ENCODE results near the gene BBS4. TPM values are rescaled to one million over a fixed set of nuclear protein-coding genes. Genes with fewer than 3 reads are reported as not detected.

Gene BBS4
- total RNA-seq, 1 donor from 2014 or later, result 17.7 TPM

- Histone ChIP-seq H3K36me3 (ENCODE audit: insufficient read depth, low read length) (no peaks in the 10 kb centered on the region), H3K9me3 (ENCODE audit: insufficient read depth, low read depth, low read length) (no peaks in the 10 kb centered on the region), H2AFZ (ENCODE audit: low read depth, low read length) (no peak overlapping the region), H3K27ac (ENCODE audit: low read depth, low read length) (no peak overlapping the region), H4K20me1 (ENCODE audit: insufficient read depth, low read length) (no peaks in the 10 kb centered on the region), H3K27me3 (ENCODE audit: insufficient read depth, low read length) (peaks cover 19% of the 10 kb centered on the region), H3K4me1 (ENCODE audit: insufficient read depth, low read length) (peaks cover 7% of the 10 kb centered on the region), H3K9ac (ENCODE audit: low read length) (no peak overlapping the region), H3K4me2 (ENCODE audit: low read length) (no peak overlapping the region), H3K79me2 (ENCODE audit: insufficient read depth, low read length) (no peaks in the 10 kb centered on the region), H3K4me3 (ENCODE audit: insufficient read depth, low read depth, low read length) (no peak overlapping the region)
- no peak for DNase-seq (ENCODE audit: low read depth)
- TF ChIP-seq CTCF (IDR thresholded peaks at IDR 0.05; ENCODE audit: insufficient read depth, low read depth, low read length) (no peak), EZH2 (IDR thresholded peaks at IDR 0.05; ENCODE audit: insufficient read depth, low read length) (no peak)
- Mint-ChIP-seq H3K4me3 (ENCODE audit: unreplicated experiment) (no peak overlapping the region), H3K36me3 (ENCODE audit: low read depth, unreplicated experiment) (no peaks in the 10 kb centered on the region), H3K4me1 (ENCODE audit: low read depth, unreplicated experiment) (no peaks in the 10 kb centered on the region), H3K27ac (ENCODE audit: unreplicated experiment) (no peak overlapping the region), H3K9me3 (ENCODE audit: unreplicated experiment) (no peaks in the 10 kb centered on the region), H3K27me3 (ENCODE audit: low read depth, unreplicated experiment) (peaks cover 16% of the 10 kb centered on the region)
- no peak for FAIRE-seq
These were observed 3.2 kb upstream of the BBS4 start for GRCh38 chr15:72682772-72683171.

- Histone ChIP-seq H3K9ac (ENCODE audit: low read length) (peak overlapping the region; percentile 86), H2AFZ (ENCODE audit: low read depth, low read length) (peak overlapping the region; percentile 93), H3K36me3 (ENCODE audit: insufficient read depth, low read length) (no peaks in the 10 kb centered on the region), H3K4me2 (ENCODE audit: low read length) (peak overlapping the region; percentile 92), H3K4me1 (ENCODE audit: insufficient read depth, low read length) (peaks cover 7% of the 10 kb centered on the region), H3K9me3 (ENCODE audit: insufficient read depth, low read depth, low read length) (no peaks in the 10 kb centered on the region), H3K79me2 (ENCODE audit: insufficient read depth, low read length) (peaks cover 12% of the 10 kb centered on the region), H3K27me3 (ENCODE audit: insufficient read depth, low read length) (peaks cover 3% of the 10 kb centered on the region), H3K4me3 (ENCODE audit: insufficient read depth, low read depth, low read length) (peak overlapping the region; percentile 88), H3K27ac (ENCODE audit: low read depth, low read length) (peak overlapping the region; percentile 76), H4K20me1 (ENCODE audit: insufficient read depth, low read length) (no peaks in the 10 kb centered on the region)
- FAIRE-seq (no peak), DNase-seq (ENCODE audit: low read depth) (no peak)
- H3K4me1 Mint-ChIP-seq (ENCODE audit: low read depth, unreplicated experiment), result no peaks in the 10 kb centered on the region
- H3K36me3 Mint-ChIP-seq (ENCODE audit: low read depth, unreplicated experiment), result no peaks in the 10 kb centered on the region
- no peaks in the 10 kb centered on the region for H3K27me3 Mint-ChIP-seq (ENCODE audit: low read depth, unreplicated experiment)
- no peaks in the 10 kb centered on the region for H3K9me3 Mint-ChIP-seq (ENCODE audit: unreplicated experiment)
- peak overlapping the region; percentile 98 for H3K4me3 Mint-ChIP-seq (ENCODE audit: unreplicated experiment)
- no peak for TF ChIP-seq CTCF (IDR thresholded peaks at IDR 0.05; ENCODE audit: insufficient read depth, low read depth, low read length)
- TF ChIP-seq EZH2 (IDR thresholded peaks at IDR 0.05; ENCODE audit: insufficient read depth, low read length), result no peak
- peak overlapping the region; percentile 96 for H3K27ac Mint-ChIP-seq (ENCODE audit: unreplicated experiment)
These were observed 594 bp upstream of the BBS4 start for GRCh38 chr15:72685301-72685924.

GRCh38 chr15:72688697-72689096 is 2.7 kb downstream of the BBS4 start:
- H3K4me3 ChIP-seq (ENCODE audit: insufficient read depth, low read depth, low read length), result no peak overlapping the region
- H3K27me3 Mint-ChIP-seq (ENCODE audit: low read depth, unreplicated experiment), result no peaks in the 10 kb centered on the region
- no peak for FAIRE-seq

More at GRCh38 chr15:72688697-72689096, 2.7 kb downstream of the BBS4 start:
- Histone ChIP-seq H2AFZ (ENCODE audit: low read depth, low read length) (no peak overlapping the region), H3K36me3 (ENCODE audit: insufficient read depth, low read length) (no peaks in the 10 kb centered on the region), H3K9ac (ENCODE audit: low read length) (no peak overlapping the region), H3K9me3 (ENCODE audit: insufficient read depth, low read depth, low read length) (no peaks in the 10 kb centered on the region), H3K79me2 (ENCODE audit: insufficient read depth, low read length) (peaks cover 12% of the 10 kb centered on the region), H3K27me3 (ENCODE audit: insufficient read depth, low read length) (no peaks in the 10 kb centered on the region), H3K27ac (ENCODE audit: low read depth, low read length) (no peak overlapping the region), H3K4me1 (ENCODE audit: insufficient read depth, low read length) (peaks cover 7% of the 10 kb centered on the region), H3K4me2 (ENCODE audit: low read length) (no peak overlapping the region), H4K20me1 (ENCODE audit: insufficient read depth, low read length) (no peaks in the 10 kb centered on the region)
- H3K27ac Mint-ChIP-seq (ENCODE audit: unreplicated experiment), result no peak overlapping the region
- DNase-seq (ENCODE audit: low read depth), result no peak
- no peaks in the 10 kb centered on the region for H3K36me3 Mint-ChIP-seq (ENCODE audit: low read depth, unreplicated experiment)
- no peaks in the 10 kb centered on the region for H3K4me1 Mint-ChIP-seq (ENCODE audit: low read depth, unreplicated experiment)
- H3K9me3 Mint-ChIP-seq (ENCODE audit: unreplicated experiment), result no peaks in the 10 kb centered on the region
- H3K4me3 Mint-ChIP-seq (ENCODE audit: unreplicated experiment), result no peak overlapping the region
- TF ChIP-seq CTCF (IDR thresholded peaks at IDR 0.05; ENCODE audit: insufficient read depth, low read depth, low read length), result no peak
- no peak for TF ChIP-seq EZH2 (IDR thresholded peaks at IDR 0.05; ENCODE audit: insufficient read depth, low read length)

Measured in astrocyte (in vitro differentiated cells and primary cell).